Activated CD8-positive, alpha-beta memory T cell treated with anti-CD3 and anti-CD28 coated beads, Interleukin-2, amount 50 U/mL, for 1 hour (primary cell): ENCODE data around the gene CDS1.
"Not testable (repeated sequence)": the region's sequence is repeated elsewhere in the genome, so short reads cannot be mapped to it uniquely, and the experiment has no call there.

Experiments
- DNase-seq: peaks from one replicate; pipeline ENCODE4 v3.0.0-alpha.2; 2020; ENCODE audit errors: extremely low read depth

CDS1 gene

GRCh38 chr4:84611531-84611930 lies 28.6 kb downstream of the CDS1 start:
- no peak for DNase-seq

GRCh38 chr4:84614891-84615290 lies 32.0 kb downstream of the CDS1 start:
- no peak for DNase-seq

DNA sequence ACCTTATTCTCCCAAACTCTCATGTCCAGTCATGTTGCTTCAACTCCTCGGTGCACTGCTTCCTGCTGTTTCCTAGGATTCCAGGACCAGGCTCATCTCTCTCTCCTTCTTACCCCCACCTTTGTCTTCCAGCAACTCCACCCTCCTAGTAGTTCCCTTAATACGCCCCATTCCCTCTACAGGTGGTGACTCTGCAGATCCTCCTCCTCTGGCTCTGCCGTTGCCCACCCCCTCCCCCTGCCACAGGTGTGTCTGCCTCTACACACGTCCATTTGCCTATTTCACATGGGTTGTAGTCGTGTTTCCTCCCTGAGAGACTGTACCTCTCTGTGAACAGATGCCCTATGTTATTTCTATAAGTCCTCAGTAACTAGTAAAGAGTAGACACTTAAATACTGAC lies 32.4 kb downstream of the CDS1 start:
- no peak for DNase-seq

DNA sequence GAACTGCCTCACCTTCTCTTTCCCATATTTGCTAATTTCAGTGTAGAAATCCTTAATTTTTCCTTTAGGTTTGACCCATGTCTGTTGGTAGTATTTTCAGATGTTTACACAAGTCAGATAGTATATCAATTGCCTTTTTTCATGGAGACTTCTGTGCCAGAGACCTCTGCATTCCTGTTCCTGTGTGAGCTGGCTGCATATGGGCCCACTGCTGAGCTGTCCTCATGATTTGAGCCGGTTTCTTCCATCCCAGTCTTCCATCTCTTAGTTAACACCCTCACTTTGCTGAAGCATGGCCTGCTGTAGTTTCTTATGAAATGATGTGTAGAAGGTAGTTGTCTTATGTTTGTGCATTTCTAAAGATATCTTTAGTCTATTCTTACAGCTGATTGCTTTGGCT lies 40.0 kb downstream of the CDS1 start:
- no peak for DNase-seq

GRCh38 chr4:84623661-84624060 lies 40.7 kb downstream of the CDS1 start:
- DNase-seq, result no peak

DNA sequence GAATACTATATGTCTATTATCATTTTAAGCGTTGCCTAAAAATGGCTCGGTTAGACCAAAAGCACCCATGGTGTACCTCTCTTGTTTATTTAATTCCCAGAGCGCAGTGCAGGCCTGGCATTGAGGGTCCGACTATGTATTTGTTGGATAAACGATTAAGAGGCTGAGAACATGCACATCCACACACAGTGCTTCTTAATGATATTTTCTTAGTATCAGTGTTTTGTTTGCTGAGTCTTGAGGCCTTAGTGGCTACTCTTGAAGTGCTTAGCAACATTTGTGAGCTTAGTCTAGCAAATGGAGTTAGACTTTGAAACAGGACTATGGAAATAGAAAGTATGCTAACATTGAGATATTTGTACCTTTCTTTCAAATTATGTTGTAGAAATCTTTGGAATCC lies 43.7 kb downstream of the CDS1 start:
- no peak for DNase-seq

DNA sequence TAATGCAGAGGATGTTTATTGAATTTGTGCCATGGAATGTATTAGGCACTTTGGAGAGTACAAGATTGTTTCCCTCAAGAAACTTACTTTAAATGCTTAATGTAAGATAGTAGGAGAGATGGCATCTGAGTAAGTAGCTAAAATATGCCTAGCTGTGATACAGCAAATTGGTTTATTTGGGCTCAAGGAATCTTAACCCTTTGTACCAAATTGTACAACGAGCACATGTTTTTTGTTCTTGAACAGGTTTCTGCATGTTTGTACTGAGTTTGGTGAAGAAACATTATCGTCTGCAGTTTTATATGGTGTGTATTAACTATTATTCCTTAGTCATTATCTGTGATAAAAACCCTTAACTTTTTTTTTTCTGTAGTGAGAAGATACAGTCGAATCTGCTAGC lies 48.6 kb downstream of the CDS1 start:
- no peak for DNase-seq

DNA sequence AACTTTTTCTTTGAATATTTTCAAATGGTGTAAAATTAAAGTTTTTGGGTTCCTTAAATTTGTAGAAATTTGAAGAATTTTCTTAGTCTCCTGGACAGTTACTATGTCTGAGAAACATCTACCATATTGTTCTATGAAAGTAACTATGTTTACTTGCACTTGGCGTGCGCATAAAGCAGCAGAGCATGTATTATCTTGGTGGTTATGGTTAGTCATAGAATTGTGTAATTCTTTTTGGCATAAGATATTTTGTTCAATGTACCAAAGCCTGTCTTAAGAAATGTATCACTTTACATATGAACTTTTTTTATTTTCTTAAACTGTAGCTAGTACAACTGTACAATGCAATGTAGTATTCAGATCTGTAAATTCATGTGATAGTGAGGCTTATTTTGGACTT lies 49.2 kb downstream of the CDS1 start:
- no peak for DNase-seq

- no peak for DNase-seq
Observed at GRCh38 chr4:84634961-84635360, 52.0 kb downstream of the CDS1 start.

DNA sequence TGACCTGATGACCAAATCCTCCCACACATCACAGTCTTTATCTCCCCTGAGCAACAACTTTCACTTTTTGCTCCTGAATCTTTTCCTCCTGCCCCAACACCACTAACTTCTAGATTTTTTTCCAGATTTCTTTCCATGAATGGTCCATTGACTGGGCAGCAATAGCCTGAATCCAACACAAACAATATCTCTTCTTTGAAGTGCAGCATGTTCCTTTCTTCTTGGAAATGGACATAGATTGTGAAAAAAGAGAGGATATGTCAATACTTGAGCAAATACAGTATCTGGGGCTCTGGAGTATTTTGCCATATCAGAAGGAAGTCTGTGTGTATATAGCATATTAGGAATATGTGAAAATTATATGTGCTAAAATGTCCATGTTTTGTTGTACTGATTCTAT lies 55.2 kb downstream of the CDS1 start:
- DNase-seq, result no peak

DNA sequence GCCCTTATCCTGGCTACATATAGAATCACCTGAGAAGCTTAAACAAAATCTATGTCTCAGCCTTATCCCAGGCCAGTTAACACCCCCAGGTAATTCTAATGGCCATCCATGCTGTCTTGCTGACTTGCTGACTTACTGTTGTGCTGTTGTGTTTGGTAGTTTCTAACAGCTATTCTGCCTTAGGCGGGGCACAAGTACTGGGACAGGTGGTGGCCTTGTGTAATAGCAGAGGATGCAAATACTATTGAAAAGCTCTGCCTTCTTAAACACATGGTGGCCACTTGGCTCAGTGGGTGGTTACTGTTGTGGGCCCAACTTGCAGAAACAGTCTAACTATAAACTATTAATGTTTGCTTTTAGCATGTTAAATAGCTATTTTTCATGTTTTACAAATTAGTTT lies 56.2 kb downstream of the CDS1 start:
- no peak for DNase-seq

- DNase-seq, result no peak
Observed at GRCh38 chr4:84644087-84644486, 61.2 kb downstream of the CDS1 start.

DNA sequence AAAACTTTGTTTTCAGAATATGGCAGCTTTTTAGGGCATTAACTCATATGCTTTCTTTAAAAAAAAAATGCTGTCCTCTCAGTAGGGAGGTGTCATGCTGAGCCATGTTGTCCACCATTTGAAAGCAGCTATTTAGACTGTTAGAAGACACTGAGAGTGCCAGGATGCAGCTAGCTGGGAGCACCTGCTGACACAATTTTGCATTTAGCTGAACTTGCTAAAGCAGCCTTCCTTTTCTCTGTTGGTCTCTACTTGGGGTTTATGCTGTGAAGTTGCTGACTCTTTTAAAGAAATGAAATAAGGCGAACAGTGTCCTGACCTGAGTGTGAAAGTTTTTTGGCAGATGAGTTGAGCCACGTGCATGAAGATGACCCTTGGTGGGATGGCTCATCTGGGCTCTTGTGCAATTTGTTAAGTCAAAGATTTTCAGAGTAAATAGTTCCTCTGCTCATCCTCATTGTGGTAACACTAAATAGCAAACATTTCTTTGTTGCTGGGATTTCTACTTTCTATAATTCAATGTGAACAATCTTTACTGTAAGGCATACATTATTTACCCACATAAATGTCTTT lies 64.5 kb downstream of the CDS1 start:
- no peak for DNase-seq

DNA sequence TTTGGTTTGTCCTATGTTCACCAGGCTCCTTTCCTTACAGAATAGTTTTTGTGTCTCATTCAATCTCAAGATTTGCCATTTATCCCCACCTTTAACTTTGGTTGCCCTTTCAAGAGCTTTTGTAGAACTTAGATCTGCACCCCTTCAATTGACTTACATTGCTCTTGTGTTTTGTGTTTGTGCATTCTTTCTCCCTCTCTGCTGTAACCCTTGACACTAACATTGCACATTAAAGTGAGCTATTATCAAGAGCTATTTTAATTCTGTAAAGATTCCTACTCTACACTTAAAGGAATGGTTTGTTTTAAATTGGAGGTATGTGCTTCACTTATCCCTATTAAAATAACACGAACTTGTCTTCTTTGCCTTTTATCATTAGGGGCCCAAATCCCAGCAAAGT lies 65.3 kb downstream of the CDS1 start:
- DNase-seq, result no peak

DNA sequence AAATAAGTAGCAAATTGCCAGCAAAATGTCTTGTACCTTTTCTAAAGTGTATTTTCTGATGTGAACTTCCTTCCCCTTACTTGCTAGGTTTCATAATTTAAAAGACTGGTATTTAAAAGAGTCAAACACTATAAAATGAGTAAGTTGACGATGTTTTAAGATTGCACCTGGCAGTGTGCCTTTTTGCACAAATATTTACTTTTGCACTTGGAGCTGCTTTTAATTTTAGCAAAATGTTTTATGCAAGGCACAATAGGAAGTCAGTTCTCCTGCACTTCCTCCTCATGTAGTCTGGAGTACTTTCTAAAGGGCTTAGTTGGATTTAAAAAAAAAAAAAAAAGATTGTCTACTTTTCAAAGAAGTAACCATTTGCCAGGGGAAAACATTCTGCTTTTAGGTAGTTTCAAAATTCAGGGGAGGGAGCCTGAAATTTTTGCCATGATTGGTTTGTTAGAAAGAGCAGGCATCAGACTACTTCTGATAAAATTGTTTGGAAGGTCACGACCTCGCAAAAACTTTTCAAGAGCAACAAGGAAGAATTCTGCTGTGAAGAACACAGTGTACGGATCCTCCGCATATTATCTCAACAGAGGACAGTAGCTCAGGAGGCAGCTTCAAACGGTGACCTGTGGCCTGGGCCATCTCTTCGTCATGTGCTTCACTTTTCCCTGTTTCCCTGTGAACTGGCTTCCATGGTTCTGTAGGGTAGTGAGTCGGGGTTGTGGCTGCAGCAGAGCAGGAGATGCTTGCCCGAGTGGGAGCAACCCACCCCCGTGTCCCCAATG lies 66.1 kb downstream of the CDS1 start:
- no peak for DNase-seq

DNA sequence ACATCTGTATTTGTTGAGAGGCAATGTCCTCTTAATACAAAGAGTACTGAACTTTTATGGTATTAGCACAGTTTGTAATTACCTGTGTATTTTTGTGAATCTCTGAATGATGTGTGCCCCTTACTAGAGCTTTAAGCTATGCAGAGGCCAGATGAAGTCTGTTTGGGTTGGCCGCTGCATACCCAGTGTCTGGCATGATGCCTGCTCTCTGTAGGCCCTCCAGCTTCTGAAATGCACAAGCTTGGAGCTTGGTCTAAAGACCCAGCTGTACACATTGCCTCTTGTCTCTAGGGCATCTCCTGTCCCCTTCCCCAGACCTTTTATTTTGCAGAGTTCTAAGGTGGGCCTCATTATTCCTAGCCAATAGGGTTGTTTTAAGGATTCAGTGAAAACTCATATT lies 68.6 kb downstream of the CDS1 start:
- DNase-seq, result no peak

DNA sequence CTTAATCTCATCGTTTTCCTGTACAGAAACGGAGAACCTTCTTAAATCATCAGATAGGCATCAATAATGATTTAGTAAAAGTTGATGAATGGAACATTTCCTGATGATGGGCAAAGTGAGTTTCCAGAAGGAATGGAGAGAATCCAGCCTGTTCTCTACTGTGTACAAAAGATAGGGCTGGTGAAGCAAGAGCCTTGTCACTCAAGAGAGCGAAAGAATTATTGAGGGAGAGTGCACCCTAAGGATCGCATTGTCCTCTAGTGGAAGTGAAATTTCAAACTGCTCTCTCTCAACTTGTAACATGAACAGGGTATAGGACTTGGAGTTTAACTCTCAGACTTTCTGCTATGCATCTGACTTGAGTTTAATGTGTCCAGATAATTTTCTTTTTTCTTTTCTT lies 69.6 kb downstream of the CDS1 start:
- DNase-seq, result no peak

- no peak for DNase-seq
Observed at GRCh38 chr4:84660606-84661005, 77.7 kb downstream of the CDS1 start.

GRCh38 chr4:84661191-84661939 lies 78.4 kb downstream of the CDS1 start:
- no peak for DNase-seq

GRCh38 chr4:84664767-84665166 lies 81.8 kb downstream of the CDS1 start:
- not testable (repeated sequence) for DNase-seq

DNA sequence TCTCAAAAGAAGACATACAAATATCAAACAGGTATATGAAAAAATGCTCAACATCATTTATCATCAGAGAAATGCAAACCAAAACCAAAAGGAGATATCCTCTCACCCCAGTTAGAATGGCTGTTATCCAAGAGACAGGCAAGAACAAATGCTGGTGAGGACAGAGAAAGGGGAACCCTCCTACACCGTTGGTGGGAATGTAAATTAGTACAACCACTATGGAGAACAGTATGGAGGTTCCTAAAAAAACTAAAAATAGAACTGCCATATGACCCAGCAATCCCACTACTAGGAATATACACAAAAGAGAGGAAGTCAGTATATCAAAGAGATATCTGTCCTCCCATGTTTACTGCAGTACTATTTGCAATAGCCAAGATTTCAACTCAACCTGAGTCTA lies 83.5 kb downstream of the CDS1 start:
- DNase-seq, result no peak

DNA sequence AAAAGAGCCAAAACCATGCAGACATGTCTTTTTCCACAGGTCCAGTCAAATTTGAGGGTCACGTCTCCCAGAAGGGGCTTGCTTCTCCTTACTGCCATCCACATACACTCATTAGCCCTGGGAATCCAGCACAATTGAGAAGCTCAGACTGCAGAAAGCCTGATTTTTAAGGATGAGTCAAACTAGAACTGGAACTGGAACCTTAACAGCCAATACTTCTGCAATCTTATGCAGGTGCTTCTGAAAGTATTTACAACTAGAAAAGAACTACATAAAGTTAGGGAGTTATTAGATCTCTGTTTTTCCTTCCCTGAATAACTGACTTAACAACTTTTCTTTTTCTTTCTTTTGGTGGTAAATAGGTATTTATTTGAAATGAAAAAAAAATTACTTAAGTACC lies 86.3 kb downstream of the CDS1 start:
- DNase-seq, result no peak

DNA sequence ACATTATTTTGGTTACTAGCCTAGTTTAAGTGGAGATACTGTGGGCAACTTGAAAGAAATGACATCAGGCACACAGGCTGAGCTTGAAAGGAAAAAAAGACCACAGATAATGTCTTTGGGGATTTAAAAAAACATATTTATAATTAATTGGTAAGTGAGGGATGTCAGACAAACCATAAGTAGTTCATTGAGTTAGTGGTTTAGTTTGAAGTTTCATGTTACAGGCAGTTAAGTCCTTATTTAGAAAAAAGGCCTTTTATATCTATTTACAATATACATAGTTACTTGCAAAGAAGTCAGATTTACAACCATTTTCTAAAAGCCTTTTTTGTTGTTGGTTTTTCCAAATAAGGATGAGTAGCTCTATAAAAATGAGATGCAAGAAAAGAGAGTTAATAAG lies 89.2 kb downstream of the CDS1 start:
- no peak for DNase-seq
